ENCODE measurements around the gene AMDHD2. TPM values are rescaled to one million over a fixed set of nuclear protein-coding genes. Genes with fewer than 3 reads are reported as not detected.
"Not testable (repeated sequence)": the region's sequence is repeated elsewhere in the genome, so short reads cannot be mapped to it uniquely, and the experiment has no call there.

Gene AMDHD2
- total RNA-seq, 1 donor from 2014 or later, result 15.6 TPM

DNA sequence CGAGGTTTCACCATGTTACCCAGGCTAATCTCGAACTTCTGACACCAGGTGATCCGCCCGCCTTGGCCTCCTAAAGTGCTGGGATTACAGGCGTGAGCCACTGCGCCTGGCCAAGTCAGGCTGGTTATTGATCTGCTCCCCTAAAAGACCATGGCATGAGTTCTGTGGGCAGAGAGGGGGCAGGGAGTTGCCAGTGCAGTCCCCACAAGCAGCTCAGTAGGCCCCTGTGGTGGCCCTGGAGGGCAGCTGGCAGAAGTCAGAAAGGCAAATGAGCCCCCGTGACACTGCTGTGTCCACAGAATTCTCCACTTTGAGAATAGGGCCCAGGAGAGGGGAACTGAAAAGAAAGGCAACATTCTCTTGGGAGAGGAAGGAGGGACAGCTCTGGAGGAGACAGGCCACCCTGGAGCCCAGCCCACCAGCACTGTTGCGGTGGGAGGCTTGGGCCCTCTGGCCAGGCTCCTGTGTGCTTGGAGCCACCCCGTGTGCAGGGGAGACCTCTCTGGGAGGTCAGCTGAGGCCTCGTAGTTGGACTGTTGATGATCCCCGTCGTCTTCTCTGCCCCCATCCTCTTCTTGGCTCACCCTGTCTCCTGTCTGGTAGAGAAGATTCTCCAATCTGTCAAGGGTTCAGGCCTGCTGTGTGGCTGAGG, 2.1 kb upstream of the AMDHD2 start:
- no peak for DNase-seq

DNA sequence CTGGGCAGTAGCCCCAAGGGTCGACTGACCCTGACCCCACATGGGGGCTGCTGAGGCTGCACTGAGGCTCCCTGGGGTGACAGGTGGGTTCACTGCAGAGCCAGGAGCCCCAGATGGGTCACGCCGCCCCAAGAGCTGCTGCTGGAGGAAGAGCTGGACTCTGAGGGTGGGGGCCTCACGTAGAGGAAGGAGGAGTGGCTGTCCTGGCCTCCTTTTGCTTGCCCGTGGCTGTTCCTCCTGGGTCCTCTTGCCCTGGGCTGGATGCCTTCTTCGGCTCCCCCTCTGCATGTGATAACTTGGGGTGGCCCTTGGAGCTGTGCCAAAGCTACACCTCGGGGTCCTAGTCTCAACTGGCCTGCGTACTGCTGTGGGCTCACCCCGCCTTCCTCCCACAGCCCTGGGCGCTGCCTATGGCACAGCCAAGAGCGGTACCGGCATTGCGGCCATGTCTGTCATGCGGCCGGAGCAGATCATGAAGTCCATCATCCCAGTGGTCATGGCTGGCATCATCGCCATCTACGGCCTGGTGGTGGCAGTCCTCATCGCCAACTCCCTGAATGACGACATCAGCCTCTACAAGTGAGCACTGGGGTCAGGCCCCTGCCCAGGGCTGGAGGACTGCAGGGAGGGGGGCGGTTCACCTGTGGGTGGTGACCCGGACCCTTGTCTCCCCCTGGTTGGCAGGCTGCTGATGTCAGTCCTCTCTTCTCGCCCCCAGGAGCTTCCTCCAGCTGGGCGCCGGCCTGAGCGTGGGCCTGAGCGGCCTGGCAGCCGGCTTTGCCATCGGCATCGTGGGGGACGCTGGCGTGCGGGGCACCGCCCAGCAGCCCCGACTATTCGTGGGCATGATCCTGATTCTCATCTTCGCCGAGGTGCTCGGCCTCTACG, 1.1 kb upstream of the AMDHD2 start:
- no peak for DNase-seq

DNA sequence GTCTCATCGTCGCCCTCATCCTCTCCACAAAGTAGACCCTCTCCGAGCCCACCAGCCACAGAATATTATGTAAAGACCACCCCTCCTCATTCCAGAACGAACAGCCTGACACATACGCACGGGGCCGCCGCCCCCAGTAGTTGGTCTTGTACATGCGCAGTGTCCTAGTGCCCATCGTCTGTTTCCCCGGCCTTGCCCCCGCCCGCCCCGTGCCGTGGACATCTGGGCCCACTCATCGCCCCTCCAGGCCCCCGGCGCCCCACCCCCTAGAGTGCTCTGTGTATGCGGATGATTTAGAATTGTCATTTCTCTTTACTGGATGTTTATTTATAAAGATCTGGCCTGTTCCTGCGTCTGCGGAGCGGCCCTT, 475 bp upstream of the AMDHD2 start:
- DNase-seq, result no peak

DNA sequence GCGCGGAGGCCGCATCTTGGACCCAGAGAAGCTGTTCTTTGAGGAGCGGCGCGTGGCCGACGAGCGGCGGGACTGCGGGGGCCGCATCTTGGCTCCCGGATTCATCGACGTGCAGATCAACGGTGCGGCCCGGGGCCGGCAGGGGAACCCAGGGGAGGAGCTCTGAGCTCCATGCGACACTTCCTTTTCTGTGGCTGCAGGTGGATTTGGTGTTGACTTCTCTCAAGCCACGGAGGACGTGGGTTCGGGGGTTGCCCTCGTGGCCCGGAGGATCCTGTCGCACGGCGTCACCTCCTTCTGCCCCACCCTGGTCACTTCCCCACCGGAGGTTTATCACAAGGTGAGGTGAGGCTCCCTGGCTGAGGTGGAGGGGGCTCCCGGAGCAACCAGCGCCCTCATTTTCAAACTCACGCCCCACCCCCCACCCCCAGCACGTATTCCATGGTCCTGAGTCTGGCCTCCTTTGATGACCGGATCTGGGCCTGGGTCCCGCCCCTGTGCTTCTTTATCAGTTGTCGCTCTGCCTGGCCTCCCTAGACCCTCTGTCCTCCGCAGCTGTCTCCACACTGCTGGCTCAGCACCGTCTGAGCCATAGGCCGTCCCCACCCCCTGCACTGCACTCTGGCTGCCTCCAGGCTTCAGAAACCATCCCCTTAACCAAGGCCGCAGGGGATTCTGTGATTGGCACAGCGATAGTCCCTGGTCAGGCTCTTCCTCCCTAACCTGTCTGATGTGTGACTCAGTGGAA, 787 bp downstream of the AMDHD2 start:
- DNase-seq, result no peak

DNA sequence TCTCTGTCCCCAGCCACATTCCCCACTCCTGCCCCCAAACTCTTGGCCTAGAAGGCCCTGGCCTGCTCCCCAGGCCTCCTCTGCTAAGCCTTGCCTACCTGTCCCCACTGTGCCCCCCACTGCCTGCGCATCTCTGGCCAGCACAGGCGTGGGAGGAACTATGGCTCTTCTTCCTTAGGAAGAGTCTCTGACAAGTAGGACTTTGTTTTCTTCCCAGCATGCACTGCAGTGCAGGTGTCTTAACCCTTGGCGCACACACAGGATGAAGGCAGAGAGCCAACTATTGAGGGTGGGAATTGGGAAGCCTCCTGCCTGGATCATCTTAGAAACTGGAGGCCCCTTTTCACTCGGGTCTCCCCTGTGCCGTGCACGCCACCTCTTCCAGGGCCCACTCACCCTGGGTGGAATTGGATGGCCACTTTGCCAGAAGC, 3.6 kb downstream of the AMDHD2 start:
- no peak for DNase-seq

DNA sequence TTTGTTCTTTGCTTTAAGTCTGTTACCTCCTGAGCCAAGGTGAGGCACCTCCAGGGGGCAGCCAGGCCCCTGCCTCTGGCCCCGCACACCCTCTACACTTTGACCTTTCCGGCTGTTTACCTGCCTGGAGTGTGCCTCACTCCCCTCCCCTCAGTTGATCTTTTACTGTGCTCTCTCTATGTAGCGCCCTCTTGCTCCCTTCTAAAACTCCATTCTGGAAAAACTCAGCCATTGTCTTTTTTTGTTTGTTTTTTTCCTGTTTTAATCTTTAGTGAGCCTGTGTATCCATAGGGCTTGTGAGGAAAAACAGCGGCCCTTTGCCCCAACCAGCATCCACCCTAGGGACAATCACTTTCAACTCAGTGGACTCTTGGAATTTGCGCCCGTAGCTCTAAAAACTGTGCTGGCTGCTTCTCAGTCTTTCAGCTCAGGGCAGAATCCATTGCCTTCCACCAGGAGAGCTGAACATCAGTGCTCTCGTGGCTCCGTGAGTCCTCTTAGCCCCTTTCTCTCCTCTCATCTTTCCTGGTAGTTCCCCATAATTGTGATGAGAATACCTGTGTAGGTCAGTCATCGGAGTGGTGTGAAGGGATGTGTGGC, 4.3 kb downstream of the AMDHD2 start:
- no peak for DNase-seq

DNA sequence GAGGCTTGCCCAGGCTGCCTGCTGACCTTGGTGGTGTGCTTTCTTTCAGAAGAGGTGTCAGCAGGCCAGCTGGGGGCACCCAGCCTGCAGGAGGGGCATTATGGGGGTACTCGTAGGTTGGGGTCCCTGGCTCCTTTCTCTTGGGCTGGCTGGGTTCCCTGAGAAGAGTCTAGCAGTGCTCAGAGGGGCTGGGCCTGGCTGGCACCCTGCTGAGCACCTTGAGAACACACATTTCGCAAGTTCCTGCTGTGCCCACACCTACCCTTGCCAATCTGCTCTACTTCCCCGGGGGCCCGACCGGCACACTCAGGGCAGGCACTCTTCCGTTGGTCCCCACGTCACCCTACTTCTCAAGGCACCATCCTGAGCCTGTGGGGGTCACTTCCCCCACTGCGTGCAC, 6.0 kb downstream of the AMDHD2 start:
- DNase-seq, result no peak

DNA sequence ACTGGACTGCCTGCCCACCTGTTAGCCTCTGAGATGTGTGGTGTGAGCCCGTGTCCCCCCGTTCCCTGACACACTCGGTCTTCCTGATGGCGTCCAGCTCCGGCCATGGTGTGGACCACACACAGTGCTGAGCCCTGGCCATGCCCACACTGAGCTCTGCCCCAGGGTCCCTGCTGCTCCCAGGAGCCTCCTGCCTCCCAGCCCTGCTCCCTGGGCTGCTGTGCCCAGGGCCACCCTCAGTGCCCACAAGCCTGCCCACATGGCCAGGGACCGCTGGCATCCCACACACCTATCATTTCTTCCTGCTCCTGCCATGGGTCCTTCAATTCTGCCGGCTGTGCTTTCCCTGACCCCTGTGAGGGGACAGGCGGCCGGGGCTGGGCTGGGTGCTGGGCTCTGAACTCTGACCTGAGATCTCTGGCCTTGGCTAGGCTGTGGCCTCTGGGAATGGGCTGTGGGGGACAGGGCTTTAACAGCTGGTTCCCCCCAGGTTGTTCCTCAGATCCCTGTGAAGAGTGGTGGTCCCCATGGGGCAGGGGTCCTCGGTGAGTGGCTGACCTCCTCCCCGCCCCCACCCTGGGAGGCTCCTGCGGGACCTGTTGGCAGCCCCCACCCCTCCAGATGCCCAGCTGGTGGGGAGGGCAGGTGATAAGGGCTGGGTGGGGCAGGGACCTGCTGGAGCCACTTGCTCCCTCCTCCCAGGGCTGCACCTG, 7.1 kb downstream of the AMDHD2 start:
- DNase-seq, result no peak

DNA sequence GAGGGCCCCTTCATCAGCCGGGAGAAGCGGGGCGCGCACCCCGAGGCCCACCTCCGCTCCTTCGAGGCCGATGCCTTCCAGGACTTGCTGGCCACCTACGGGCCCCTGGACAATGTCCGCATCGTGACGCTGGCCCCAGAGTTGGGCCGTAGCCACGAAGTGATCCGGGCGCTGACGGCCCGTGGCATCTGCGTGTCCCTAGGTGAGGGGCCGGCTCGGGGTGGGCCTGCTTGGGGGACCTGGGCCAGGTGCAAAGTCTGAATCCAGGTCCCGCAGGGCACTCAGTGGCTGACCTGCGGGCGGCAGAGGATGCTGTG, 7.6 kb downstream of the AMDHD2 start:
- no peak for DNase-seq

DNA sequence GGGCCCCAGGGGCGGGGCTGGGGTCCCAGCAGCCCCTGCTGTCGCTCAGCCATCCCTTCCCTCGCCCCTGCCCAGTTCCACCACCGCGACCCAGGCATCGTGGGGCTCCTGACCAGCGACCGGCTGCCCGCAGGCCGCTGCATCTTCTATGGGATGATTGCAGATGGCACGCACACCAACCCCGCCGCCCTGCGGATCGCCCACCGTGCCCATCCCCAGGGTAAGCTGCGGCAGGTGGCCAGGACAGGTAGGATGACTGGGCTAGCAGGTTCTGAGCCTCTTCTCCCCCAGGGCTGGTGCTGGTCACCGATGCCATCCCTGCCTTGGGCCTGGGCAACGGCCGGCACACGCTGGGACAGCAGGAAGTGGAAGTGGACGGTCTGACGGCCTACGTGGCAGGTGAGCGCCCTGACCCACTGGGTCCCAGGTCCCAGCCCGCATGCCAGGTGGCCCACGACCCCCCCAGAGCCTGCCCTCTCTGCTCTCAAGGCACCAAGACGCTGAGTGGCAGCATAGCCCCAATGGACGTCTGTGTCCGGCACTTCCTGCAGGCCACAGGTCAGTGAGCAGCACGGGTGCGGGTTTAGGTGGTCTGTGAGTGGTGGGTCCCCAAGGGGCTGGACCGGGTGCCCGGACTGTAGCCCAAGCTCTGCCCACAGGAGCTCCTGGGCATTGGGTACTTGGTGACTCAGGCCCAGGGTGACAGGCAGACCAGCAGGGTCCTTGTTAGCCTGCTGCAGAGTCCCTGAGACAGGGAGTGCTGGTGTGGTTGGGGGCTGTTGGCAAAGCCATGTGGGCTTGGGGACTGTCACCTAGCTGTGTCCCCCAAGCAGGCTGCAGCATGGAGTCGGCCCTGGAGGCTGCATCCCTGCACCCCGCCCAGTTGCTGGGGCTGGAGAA, 8.2 kb downstream of the AMDHD2 start:
- no peak for DNase-seq

DNA sequence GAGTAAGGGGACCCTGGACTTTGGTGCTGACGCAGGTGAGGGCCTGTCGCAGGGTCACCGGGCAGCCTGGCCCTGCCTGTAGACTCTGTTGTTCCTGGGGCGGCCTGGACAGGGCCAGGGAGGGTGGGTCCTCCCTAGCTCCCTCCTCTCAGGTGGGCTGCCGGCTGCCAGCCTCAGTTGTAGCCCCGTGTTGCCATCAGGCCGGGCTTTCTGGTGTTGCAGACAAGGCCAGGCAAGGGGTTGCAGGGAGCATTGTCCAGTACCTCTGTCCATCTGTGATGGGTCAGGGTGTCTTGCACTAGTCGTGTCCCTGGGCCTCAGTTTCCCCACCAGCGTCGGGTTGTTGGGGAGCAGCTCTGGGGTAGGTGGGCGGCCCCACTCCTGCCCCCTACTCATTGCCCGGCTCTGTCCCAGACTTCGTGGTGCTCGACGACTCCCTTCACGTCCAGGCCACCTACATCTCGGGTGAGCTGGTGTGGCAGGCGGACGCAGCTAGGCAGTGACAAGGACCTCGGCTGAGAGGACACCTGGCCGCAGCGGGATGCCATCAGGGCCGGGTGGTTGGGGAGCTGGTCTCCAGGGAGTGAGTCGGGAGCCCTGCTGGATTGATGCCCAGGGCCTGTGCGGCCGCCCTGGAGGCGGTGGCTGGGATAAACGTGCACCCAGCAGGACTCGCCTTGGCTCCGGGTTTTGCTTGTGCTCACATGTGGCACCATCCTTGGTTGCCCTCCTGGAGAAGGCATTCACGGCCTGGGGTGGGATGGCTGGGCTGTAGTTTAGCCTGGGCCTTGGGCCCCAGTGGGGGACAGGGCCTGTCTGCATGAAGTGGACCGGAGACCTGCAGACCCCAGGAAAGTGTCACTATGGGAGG, 9.1 kb downstream of the AMDHD2 start:
- DNase-seq, result no peak

DNA sequence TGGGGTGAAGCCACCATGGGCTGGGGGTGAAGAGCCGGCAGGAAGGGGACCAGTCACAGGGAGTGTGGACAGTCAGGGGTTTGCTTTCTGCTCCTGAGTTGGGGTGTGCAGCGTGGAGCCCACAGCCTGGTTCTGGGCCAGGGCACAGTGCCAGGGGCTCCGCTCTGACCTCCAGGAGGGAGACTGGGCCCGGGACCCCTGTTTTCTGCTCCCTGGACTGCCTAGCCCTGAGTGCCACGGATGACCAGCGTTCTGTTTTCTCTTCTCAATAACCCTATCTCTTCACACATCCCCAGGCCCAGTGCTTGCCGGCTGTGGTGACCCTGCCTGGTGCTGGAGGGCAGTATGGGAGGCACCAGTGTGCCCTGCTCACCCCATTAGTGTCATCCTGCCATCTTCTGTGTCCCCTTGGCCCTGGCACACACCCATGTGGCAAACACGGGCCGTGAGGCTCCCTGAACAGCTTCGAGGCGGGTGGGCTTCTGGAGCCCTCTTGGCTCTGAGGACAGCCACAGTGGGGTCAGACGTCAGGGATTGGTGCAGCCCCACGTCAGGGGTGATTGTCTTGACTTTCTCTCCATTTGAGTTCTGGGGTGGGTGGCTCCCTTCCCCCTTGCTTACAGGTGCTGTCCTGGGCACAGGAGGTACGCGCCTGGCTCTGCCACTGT, 9.9 kb downstream of the AMDHD2 start:
- DNase-seq, result no peak

DNA sequence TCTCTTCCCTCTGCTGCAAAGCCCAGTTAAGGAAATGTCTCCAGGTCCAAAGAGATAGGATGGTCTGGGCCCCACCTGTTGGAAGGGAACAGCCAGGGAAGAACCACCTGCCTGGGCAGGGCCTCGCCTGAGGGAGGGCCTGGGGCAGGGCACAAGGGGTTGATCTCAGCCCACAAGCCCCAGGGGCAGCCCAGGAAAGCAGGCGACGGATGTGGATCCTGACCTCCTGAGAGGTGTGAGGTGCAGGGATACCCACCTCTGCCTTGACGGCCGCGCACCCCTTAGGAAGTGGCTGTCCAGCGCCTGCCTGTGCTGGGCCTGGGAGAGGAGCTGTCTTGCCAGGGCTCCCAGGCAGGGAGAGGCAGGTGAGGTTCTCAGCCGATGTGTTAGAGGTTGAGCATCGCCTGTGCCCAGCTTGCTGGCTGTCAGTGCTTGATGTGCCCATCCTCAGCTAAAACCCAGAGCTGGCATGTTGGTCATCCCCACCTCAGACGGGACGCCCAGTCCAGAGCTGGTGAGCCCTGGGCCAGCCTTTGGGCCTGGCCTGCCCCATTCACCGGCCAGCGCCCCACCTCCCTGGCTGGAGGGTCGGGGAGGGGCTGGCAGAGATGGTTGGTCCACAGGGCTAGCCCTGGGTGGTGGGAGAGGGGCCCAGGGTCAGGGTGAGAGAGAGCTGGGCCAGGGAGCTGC, 10.6 kb downstream of the AMDHD2 start:
- no peak for DNase-seq

DNA sequence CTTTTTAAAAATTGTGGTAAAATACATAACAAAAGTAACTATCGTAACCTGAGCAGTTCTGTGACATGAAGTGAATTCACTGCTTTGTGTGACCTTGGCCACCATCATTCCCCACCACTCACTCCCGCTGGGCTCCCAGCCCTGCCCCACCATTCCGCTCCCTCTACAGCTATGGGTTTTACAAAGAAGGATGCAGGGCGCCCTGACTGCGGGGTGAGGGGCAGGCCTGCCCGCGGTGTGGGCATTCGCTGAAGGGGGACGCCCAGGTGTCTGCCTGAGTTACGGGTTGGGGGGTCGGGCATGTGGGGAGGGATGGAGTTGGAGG, 11.2 kb downstream of the AMDHD2 start, which contains the start of gene CEMP1:
Gene CEMP1 (minus strand): TSS at position 38 of the 325 bp plus-strand sequence. CDS start 335 bp downstream, outside the sequence.
- no peak for DNase-seq

DNA sequence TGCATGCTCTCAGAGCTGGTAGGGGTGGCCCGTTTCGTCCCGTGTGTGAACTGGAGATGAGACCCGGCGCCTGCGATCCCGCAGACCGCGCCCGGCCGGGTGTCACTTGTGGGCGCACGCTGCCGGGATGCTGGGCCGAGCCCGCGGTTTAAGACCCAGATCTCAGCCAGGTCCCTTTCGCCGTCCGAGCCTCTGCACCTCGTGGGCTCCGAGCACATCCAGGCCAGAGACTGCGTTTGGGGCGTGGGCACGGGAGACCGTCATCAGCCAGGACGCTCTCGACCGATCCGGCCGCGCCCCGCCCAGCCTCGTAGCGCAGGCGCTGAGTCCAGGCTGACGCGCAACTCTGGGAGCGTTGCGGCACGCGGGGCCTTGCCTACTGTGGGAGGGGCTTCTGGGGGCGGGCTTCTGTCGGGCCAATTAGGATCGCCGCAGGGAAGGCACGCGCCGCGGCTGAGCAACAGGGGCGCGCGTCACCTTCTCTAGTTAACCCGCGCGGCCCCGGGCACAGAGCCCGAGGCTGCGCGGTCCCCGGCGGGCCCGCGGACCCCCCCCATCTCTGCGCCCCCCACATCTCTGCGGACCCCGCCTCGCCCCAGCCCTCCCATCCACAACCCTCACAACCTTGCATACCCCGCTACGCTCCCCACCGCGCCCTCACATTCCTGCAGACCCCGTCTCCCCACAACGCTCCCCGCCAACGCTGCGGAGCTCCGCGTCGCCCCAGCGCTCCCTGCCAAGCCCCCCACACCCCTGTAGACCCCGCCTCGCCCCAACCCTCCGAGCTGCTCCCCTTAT, 11.7 kb downstream of the AMDHD2 start:
- DNase-seq, result peak; percentile 94

DNA sequence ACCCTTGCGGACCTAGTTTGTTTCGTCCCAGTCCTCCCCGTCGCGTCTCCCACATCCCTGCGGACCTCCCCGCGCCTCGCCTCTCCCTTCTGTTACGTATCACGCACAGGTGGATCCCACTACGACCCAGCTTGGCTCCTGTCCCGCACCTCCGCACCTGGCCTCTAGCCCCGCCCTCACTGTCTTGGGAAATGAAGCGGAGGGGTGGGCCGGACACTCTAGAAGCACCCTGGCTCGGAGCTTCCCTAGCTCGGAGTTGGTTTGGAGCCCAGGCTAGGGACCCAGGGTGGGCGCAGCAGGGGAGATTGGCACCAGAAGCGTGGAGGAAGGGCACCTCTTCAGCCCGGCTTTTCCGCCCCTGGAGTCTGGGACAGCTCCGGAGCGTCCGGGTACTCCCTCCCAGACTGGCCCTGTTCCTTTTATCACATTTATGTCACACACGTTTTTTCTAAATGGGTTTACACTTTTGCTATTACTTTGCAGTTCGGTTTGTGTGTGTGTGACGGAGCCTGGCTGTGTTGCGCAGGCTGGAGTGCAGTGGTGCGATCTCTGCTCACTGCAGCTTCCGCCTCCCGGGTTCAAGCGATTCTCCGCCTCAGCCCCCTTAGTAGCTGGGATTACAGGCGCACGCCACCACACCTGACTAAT, 12.4 kb downstream of the AMDHD2 start:
- DNase-seq, result no peak

DNA sequence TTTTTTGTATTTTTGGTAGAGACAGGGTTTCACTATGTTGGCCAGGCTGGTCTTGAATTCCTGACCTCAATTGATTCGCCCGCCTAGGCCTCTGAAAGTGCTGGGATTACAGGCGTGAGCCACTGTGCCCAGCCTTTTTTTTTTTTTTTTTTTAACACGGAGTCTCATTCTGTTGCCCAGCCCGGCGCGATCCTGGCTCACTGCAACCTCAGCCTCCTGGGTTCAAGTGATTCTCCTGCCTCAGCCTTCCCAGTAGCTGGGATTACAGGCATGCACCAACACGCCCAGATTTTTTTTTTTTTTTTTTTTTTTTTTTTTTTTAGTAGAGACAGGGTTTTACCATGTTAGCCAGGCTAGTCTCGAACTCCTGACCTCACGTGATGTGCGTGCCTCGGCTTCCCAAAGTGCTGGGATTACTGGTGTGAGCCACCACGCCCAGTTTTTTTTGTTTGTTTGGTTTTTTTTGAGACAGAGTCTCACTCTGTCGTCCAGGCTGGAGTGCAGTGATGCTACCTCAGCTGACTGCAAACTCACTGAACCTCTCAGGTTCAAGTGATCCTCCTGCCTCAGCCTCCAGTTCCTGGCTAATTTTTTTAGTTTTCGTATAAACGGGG, 13.1 kb downstream of the AMDHD2 start:
- not testable (repeated sequence) for DNase-seq

Measured in skin of body (tissue), 2 donors.